Measurements from ENCODE around the gene AOPEP. TPM values are rescaled to one million over a fixed set of nuclear protein-coding genes. Genes with fewer than 3 reads are reported as not detected.
"Not testable (repeated sequence)": the region's sequence is repeated elsewhere in the genome, so short reads cannot be mapped to it uniquely, and the experiment has no call there.

AOPEP gene
- total and polyA plus RNA-seq, 8 donors = 73.9 to 407 (median 101) TPM

GRCh38 chr9:94843134-94843533, 116.6 kb downstream of the AOPEP start:
- DNase-seq = no peak
- no peak overlapping the region for H3K27ac ChIP-seq
- WGBS, 5 donors = 82 to 90% (median 88%) methylated on average over 4 of the region's 4 CpGs
- H3K4me3 ChIP-seq = no peak overlapping the region
- no peaks in the 10 kb centered on the region for H3K36me3 ChIP-seq
- peaks cover 0 to 10% (median 7%) of the 10 kb centered on the region in 4 donors for H3K4me1 ChIP-seq
- peaks cover 0 to 8% (median 0%) of the 10 kb centered on the region in 4 donors for H3K9me3 ChIP-seq
- intact Hi-C loops (cut with DNase I; ENCODE audit: low total_unique reads) = no loop called here
- no peaks in the 10 kb centered on the region for H3K27me3 ChIP-seq
- no peak for TF ChIP-seq EP300 (IDR thresholded peaks at IDR 0.05)
- TF ChIP-seq POLR2A (IDR thresholded peaks at IDR 0.05) = no peak
- TF ChIP-seq POLR2AphosphoS5 (IDR thresholded peaks at IDR 0.05) = no peak
- no peak for TF ChIP-seq CTCF (IDR thresholded peaks at IDR 0.05)

- TF ChIP-seq POLR2AphosphoS5 (IDR thresholded peaks at IDR 0.05) = no peak
- TF ChIP-seq CTCF (IDR thresholded peaks at IDR 0.05) = no peak
- no peak for TF ChIP-seq EP300 (IDR thresholded peaks at IDR 0.05)
- no peak for TF ChIP-seq POLR2A (IDR thresholded peaks at IDR 0.05)
- no peak overlapping the region for H3K4me3 ChIP-seq
- H3K27ac ChIP-seq = no peak overlapping the region
- no peaks in the 10 kb centered on the region for H3K27me3 ChIP-seq
- WGBS, 5 donors = 93 to 99% (median 98%) methylated on average over 3 of the region's 3 CpGs
- no peaks in the 10 kb centered on the region for H3K9me3 ChIP-seq
- H3K4me1 ChIP-seq = peaks cover 0 to 10% (median 7%) of the 10 kb centered on the region in 4 donors
- intact Hi-C loops (cut with DNase I; ENCODE audit: low total_unique reads) = no loop called here
- no peak for DNase-seq
- peaks cover 0 to 3% (median 0%) of the 10 kb centered on the region in 4 donors for H3K36me3 ChIP-seq
Measured at GRCh38 chr9:94846739-94847138, 120.2 kb downstream of the AOPEP start.

- peak overlapping the region in 3 of 5 donors; percentile 31 to 60 (median 48) for H3K27ac ChIP-seq
- peak in 1 of 2 donors; percentile 59 for DNase-seq
- H3K36me3 ChIP-seq = peaks cover 0 to 3% (median 0%) of the 10 kb centered on the region in 4 donors
- no peak overlapping the region for H3K4me3 ChIP-seq
- no peak for TF ChIP-seq CTCF (IDR thresholded peaks at IDR 0.05)
- peak in 1 of 3 donors; percentile 28 for TF ChIP-seq POLR2AphosphoS5 (IDR thresholded peaks at IDR 0.05)
- TF ChIP-seq EP300 (IDR thresholded peaks at IDR 0.05) = no peak
- no peak for TF ChIP-seq POLR2A (IDR thresholded peaks at IDR 0.05)
- 46 to 61% (median 52%) methylated on average over 3 of the region's 3 CpGs for WGBS, 5 donors
- peaks cover 0 to 10% (median 7%) of the 10 kb centered on the region in 4 donors for H3K4me1 ChIP-seq
- intact Hi-C loops (cut with DNase I; ENCODE audit: low total_unique reads) = no loop called here
- no peaks in the 10 kb centered on the region for H3K9me3 ChIP-seq
- H3K27me3 ChIP-seq = no peaks in the 10 kb centered on the region
Measured at GRCh38 chr9:94847486-94847885, 121.0 kb downstream of the AOPEP start.

GRCh38 chr9:94848791-94849190, 122.3 kb downstream of the AOPEP start:
- H3K9me3 ChIP-seq; DNase-seq; H3K27me3 ChIP-seq; H3K4me3 ChIP-seq; H3K4me1 ChIP-seq; H3K27ac ChIP-seq; intact Hi-C loops (cut with DNase I; ENCODE audit: low total_unique reads); H3K36me3 ChIP-seq: not testable (repeated sequence)
- 93 to 96% (median 95%) methylated on average over 10 of the region's 10 CpGs for WGBS, 5 donors

- Histone ChIP-seq H3K36me3 (peaks cover 0 to 3% (median 0%) of the 10 kb centered on the region in 4 donors), H3K27ac (no peak overlapping the region), H3K27me3 (no peaks in the 10 kb centered on the region), H3K4me1 (peaks cover 0 to 10% (median 9%) of the 10 kb centered on the region in 4 donors), H3K9me3 (no peaks in the 10 kb centered on the region), H3K4me3 (no peak overlapping the region)
- 90 to 96% (median 94%) methylated on average over 13 to 14 of the region's 14 CpGs for WGBS, 5 donors
- no peak for DNase-seq
- TF ChIP-seq POLR2AphosphoS5 (IDR thresholded peaks at IDR 0.05) = no peak
- no peak for TF ChIP-seq EP300 (IDR thresholded peaks at IDR 0.05)
- TF ChIP-seq CTCF (IDR thresholded peaks at IDR 0.05) = no peak
- TF ChIP-seq POLR2A (IDR thresholded peaks at IDR 0.05) = no peak
- intact Hi-C loops (cut with DNase I; ENCODE audit: low total_unique reads) = no loop called here
Measured at GRCh38 chr9:94850540-94851434, 124.3 kb downstream of the AOPEP start.
